Heart right ventricle (tissue), 16 donors: ENCODE measurements around the gene KRT24. TPM values are rescaled to one million over a fixed set of nuclear protein-coding genes. Genes with fewer than 3 reads are reported as not detected.

Source experiments
- ATAC-seq, 8 donors: fragments of 200-7000 bp; cut with Tn5 transposase; one replicate each; pipeline ENCODE4 v1.9.1; 2020; ENCODE audit warnings: mild to moderate bottlenecking in 8 of 8, moderate library complexity in 8 of 8, moderate number of reproducible peaks in 1 of 8
- DNase-seq, 2 donors: peaks; one replicate each; pipeline ENCODE4 v3.0.0-alpha.2; 2020
- H3K27ac ChIP-seq, 10 donors: fragments of 200-600 bp; sonication (generic) in 2 of 10; one replicate each; pipeline versions ENCODE4 v1.5.0 to v1.8.0; 2020 to 2022; ENCODE audit warnings: mild to moderate bottlenecking in 3 of 10
- H3K27me3 ChIP-seq, 7 donors: fragments of 200-600 bp; one replicate each; pipeline ENCODE4 v1.8.0; 2021 to 2022; ENCODE audit warnings: mild to moderate bottlenecking in 2 of 7
- H3K36me3 ChIP-seq, 9 donors: fragments of 200-600 bp; sonication (generic) in 1 of 9; one replicate each; pipeline versions ENCODE4 v1.5.0 to v1.8.0; 2020 to 2022; ENCODE audit warnings: mild to moderate bottlenecking in 2 of 9
- H3K4me1 ChIP-seq, 9 donors: fragments of 200-600 bp; sonication (generic) in 1 of 9; one replicate each; pipeline versions ENCODE4 v1.5.0 to v1.8.0; 2020 to 2022; ENCODE audit warnings: mild to moderate bottlenecking in 4 of 9
- H3K4me3 ChIP-seq, 10 donors: fragments of 200-600 bp; sonication (generic) in 2 of 10; one replicate each; pipeline versions ENCODE4 v1.5.0 to v1.8.0; 2020 to 2022; ENCODE audit warnings: mild to moderate bottlenecking in 7 of 10, moderate library complexity in 2 of 10
- H3K9me3 ChIP-seq, 11 donors: fragments of 200-600 bp in 10 of 11; sonication (generic) in 2 of 11; one replicate each; pipeline versions ENCODE4 v1.5.0 to v1.8.0; 2013 to 2022; ENCODE audit warnings: mild to moderate bottlenecking in 2 of 11, control low read depth in 1 of 11, moderate library complexity in 1 of 11
- CTCF ChIP-seq, 9 donors: fragments of 200-600 bp; sonication (generic) in 2 of 9; IDR thresholded peaks; one replicate each; pipeline versions ENCODE4 v1.5.0 to v1.8.0; 2021 to 2022; ENCODE audit warnings: antibody characterized with exemption in 9 of 9, mild to moderate bottlenecking in 5 of 9, moderate library complexity in 1 of 9
- WGBS, 2 donors: extraction: QIAGEN DNeasy Blood & Tissue Kit; methylation state at CpG; one replicate each; pipeline ENCODE4 v1.1.7; 2013; ENCODE audit warnings: inconsistent platforms in 1 of 2; 5-methylcytosine and 5-hydroxymethylcytosine counted together
- intact Hi-C, 10 donors: fragments of 100-400 bp; cut with DNase I; formaldehyde crosslinking; loops; one replicate each; pipeline versions ENCODE4 v1.11.1 to v1.14.2; 2022
- polyA plus RNA-seq, 2 donors: library from polyadenylated mRNA; stranded (reverse); fragments of 200-250 nt; gene quantifications; one replicate each; pipeline ENCODE4 v1.2.3, GENCODE V29; 2013
- total RNA-seq, 10 donors: library from RNA; stranded (reverse); fragmentation: NEBNext Ultra II Directional in 3 of 10; extraction: Animal tissue kit (Norgen Biotek cat#: 25700) in 3 of 10; gene quantifications; one replicate each; pipeline versions ENCODE4 v1.2.1 to v1.2.4, GENCODE V29; 2021 to 2023
- donor health status: Arrhythmogenic right ventricular cardiomyopathy.
- donor health status: ischemic (EF 13 %, LVEDD 7.1; RV severe dilation, severe dysfunction).
- donor health status: healthy with polysubstance abuse.
- donor health status: DM: no; HTN: yes; CAD: no.
- donor health status: DM: no; HTN: no; CAD: no.
- donor health status: ischemic (EF 25% LVEDD 6.9; RV normal size, moderate dysfunction).
- donor health status: ischemic (EF 25% LVEDD 5.7; RV mildly dilated, moderate dysfunction).
- donor health status: healthy.
- donor health status: DM: yes; HTN: yes; CAD: no.
- donor health status: Ischemic cardiomyopathy.
- donor health status: ischemic (EF 35%, LVEDD 5.7; RV mildly dilated, moderate dysfunction).
- donor health status: nonischemic (EF 11% LVEDD 7.7; RV severe dilation, severe dysfunction).
- donor health status: DM: yes; HTN: yes; CAD: no.
- donor health status: PGD.
- donor health status: ischemic (EF 29% LVEDD 5.4; RV normal size, mild dysfunction).
- donor health status: nonischemic (EF 23%, LVEDD 6.1; RV moderate dilation, normal function).

KRT24 gene
- total and polyA plus RNA-seq, 12 donors, result not detected

- 59 to 62% methylated on average over 4 of the region's 4 CpGs for WGBS, 2 donors
- Histone ChIP-seq H3K36me3 (no peaks in the 10 kb centered on the region), H3K27ac (no peak overlapping the region), H3K9me3 (no peaks in the 10 kb centered on the region), H3K4me1 (peaks cover 0 to 13% (median 0%) of the 10 kb centered on the region in 9 donors), H3K27me3 (peaks cover 0 to 38% (median 7%) of the 10 kb centered on the region in 7 donors), H3K4me3 (no peak overlapping the region)
- intact Hi-C loops, result no loop called here
- ATAC-seq (no peak), DNase-seq (no peak)
- no peak for TF ChIP-seq CTCF (IDR thresholded peaks at IDR 0.05)
These were observed 2.0 kb upstream of the KRT24 start for GRCh38 chr17:40705584-40705983.

GRCh38 chr17:40702271-40702670 lies 1.3 kb downstream of the KRT24 start:
- ATAC-seq (no peak), DNase-seq (no peak)
- intact Hi-C loops, result no loop called here
- WGBS, 2 donors, result 88 to 89% methylated on average over 3 of the region's 3 CpGs
- TF ChIP-seq CTCF (IDR thresholded peaks at IDR 0.05), result no peak
- H3K9me3 ChIP-seq, result no peaks in the 10 kb centered on the region
- H3K36me3 ChIP-seq, result no peaks in the 10 kb centered on the region
- no peak overlapping the region for H3K27ac ChIP-seq
- peaks cover 0 to 7% (median 0%) of the 10 kb centered on the region in 9 donors for H3K4me1 ChIP-seq
- H3K27me3 ChIP-seq, result peaks cover 0 to 53% (median 22%) of the 10 kb centered on the region in 7 donors
- no peak overlapping the region for H3K4me3 ChIP-seq

- DNase-seq, result no peak
- Histone ChIP-seq H3K27me3 (peaks cover 0 to 56% (median 33%) of the 10 kb centered on the region in 7 donors), H3K9me3 (no peaks in the 10 kb centered on the region), H3K36me3 (no peaks in the 10 kb centered on the region), H3K4me1 (peaks cover 0 to 7% (median 0%) of the 10 kb centered on the region in 9 donors), H3K27ac (no peak overlapping the region), H3K4me3 (no peak overlapping the region)
- TF ChIP-seq CTCF (IDR thresholded peaks at IDR 0.05), result no peak
- WGBS, 2 donors, result 49 to 51% methylated on average over 5 of the region's 5 CpGs
- ATAC-seq, result no peak
- intact Hi-C loops, result no loop called here
These were observed 3.7 kb downstream of the KRT24 start for GRCh38 chr17:40699853-40700252.

GRCh38 chr17:40699371-40699770 lies 4.2 kb downstream of the KRT24 start:
- 58 to 59% methylated on average over 9 of the region's 9 CpGs for WGBS, 2 donors
- DNase-seq (no peak), ATAC-seq (no peak)
- intact Hi-C loops, result no loop called here
- H3K27me3 ChIP-seq, result peaks cover 0 to 52% (median 32%) of the 10 kb centered on the region in 7 donors
- H3K36me3 ChIP-seq, result no peaks in the 10 kb centered on the region
- H3K4me1 ChIP-seq, result peaks cover 0 to 7% (median 0%) of the 10 kb centered on the region in 9 donors
- TF ChIP-seq CTCF (IDR thresholded peaks at IDR 0.05), result no peak
- H3K4me3 ChIP-seq, result no peak overlapping the region
- no peak overlapping the region for H3K27ac ChIP-seq
- H3K9me3 ChIP-seq, result no peaks in the 10 kb centered on the region
